A673 (cell line): ENCODE results near the gene PFN4.

Experiments
- EZH2 ChIP-seq: fragments of 200-600 bp; sonication (generic); IDR thresholded peaks from 2 replicates; pipeline ENCODE4 v1.6.1; 2017; ENCODE audit warnings: borderline replicate concordance, low read depth, mild to moderate bottlenecking, mixed read lengths, antibody characterized with exemption, low read length; ENCODE audit not compliant: poor library complexity, severe bottlenecking
- TF ChIP-seq, protein P1 (sequence below): fragments of 300-800, 200-600 bp; sonication (generic); conservative IDR thresholded peaks from 2 replicates; pipeline ENCODE4 v1.5.1; 2017; ENCODE audit warnings: low read depth, mild to moderate bottlenecking, antibody characterized with exemption, low read length, moderate library complexity, mixed read lengths

DNA sequence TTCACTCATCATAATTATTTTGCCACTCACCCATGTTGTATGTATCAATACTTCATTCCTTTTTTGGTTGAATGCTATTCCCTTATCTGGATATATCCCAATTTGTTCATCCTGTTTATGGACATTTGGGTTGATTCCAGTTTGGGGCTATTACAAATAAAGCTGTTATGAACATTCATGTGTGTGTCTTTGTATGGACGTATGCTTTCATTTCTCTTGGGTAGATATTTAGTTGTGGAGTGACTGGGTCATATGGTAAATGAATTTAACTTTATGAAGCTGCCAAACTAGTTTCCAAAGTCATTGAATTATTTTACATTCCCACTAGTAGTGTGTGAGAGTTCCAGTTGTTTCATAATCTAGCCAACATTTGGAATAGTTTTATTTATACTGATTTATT lies 2.8 kb upstream of the PFN4 start:
- TF ChIP-seq, protein P1, sequence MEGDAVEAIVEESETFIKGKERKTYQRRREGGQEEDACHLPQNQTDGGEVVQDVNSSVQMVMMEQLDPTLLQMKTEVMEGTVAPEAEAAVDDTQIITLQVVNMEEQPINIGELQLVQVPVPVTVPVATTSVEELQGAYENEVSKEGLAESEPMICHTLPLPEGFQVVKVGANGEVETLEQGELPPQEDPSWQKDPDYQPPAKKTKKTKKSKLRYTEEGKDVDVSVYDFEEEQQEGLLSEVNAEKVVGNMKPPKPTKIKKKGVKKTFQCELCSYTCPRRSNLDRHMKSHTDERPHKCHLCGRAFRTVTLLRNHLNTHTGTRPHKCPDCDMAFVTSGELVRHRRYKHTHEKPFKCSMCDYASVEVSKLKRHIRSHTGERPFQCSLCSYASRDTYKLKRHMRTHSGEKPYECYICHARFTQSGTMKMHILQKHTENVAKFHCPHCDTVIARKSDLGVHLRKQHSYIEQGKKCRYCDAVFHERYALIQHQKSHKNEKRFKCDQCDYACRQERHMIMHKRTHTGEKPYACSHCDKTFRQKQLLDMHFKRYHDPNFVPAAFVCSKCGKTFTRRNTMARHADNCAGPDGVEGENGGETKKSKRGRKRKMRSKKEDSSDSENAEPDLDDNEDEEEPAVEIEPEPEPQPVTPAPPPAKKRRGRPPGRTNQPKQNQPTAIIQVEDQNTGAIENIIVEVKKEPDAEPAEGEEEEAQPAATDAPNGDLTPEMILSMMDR, result no peak
- no peak for TF ChIP-seq EZH2
